K562 (cell line): ENCODE results near the gene NRG3. TPM values are rescaled to one million over a fixed set of nuclear protein-coding genes. Genes with fewer than 3 reads are reported as not detected.

Source experiments
- ATAC-seq: fragments of 200-7000 bp; cut with Tn5 transposase; 3 replicates; pipeline ENCODE4 v1.9.1; 2020; ENCODE audit warnings: moderate library complexity
- BruUV-seq: library from RNA; stranded (reverse); fragments of 400-500 nt; replicated peaks from 2 replicates; lab custom pipeline; 2021; lab: Mats Ljungman, UMichigan
- CTCF ChIA-PET: fragments of 300-600 bp; formaldehyde crosslinking; extraction: SDS; loops from one replicate; lab custom pipeline; 2021; ENCODE audit warnings: low intra/inter-chr PET ratio; lab: Yijun Ruan, JAX
- POLR2A ChIA-PET: fragments of 300-600, 350-650 bp; sonication (Branson Sonifier 250); formaldehyde crosslinking; extraction: SDS; loops from one replicate; lab custom pipeline; 2021; ENCODE audit warnings: antibody characterized with exemption, inconsistent platforms; lab: Yijun Ruan, JAX
- DNase-seq, 4 experiments: peaks; one replicate each; pipeline versions ENCODE4 v3.0.0 to v3.0.0-alpha.2; 2011 to 2018; ENCODE audit warnings: low spot score in 3 of 4, mixed read lengths in 3 of 4; ENCODE audit errors: extremely low read depth in 1 of 4
- FAIRE-seq: peaks from 2 replicates; lab custom pipeline; 2011; peaks lifted over from hg19 to GRCh38; lab: Jason Lieb, UNC
- H2AFZ ChIP-seq: 2 replicates; pipeline ENCODE4 v1.6.0; 2011; ENCODE audit warnings: low read depth, low read length, control low read depth, inconsistent platforms
- H3K27ac ChIP-seq: fragments of 200-600 bp; 3 replicates; pipeline ENCODE4 v1.8.0; 2011; ENCODE audit warnings: low read depth, mild to moderate bottlenecking, control low read depth, inconsistent platforms, low read length, moderate library complexity, mixed read lengths; ENCODE audit errors: extremely low read depth
- H3K27me3 ChIP-seq, 2 experiments: fragments of 300-600 bp in 1 of 2; 2 replicates in 1 of 2; 3 replicates in 1 of 2; pipeline versions ENCODE4 v1.6.0 to v1.8.0; 2011; ENCODE audit warnings: inconsistent platforms in 2 of 2, low read length in 2 of 2, mild to moderate bottlenecking in 1 of 2, mixed read lengths in 1 of 2, moderate library complexity in 1 of 2; ENCODE audit not compliant: control insufficient read depth in 2 of 2, insufficient read depth in 2 of 2
- H3K36me3 ChIP-seq: fragments of 300-600 bp; 3 replicates; pipeline ENCODE4 v1.8.0; 2011; ENCODE audit warnings: mild to moderate bottlenecking, low read length, inconsistent platforms; ENCODE audit not compliant: control insufficient read depth, insufficient read depth
- H3K4me1 ChIP-seq, 2 experiments: fragments of 200-600 bp in 1 of 2; replicated peaks in 1 of 2; 2 replicates in 1 of 2; 3 replicates in 1 of 2; pipeline versions ENCODE4 v1.5.1 to v1.8.0; 2011; ENCODE audit warnings: inconsistent platforms in 2 of 2, low read length in 2 of 2, mild to moderate bottlenecking in 1 of 2, mixed read lengths in 1 of 2, moderate library complexity in 1 of 2; ENCODE audit not compliant: control insufficient read depth in 2 of 2, insufficient read depth in 2 of 2
- H3K4me2 ChIP-seq: 2 replicates; pipeline ENCODE4 v1.6.1; 2011; ENCODE audit warnings: low read length, control low read depth, inconsistent platforms, mixed read lengths; ENCODE audit not compliant: insufficient read depth
- H3K4me3 ChIP-seq: fragments of 200-600 bp; sonication (generic), shearing (Covaris generic); 2 replicates; pipeline ENCODE4 v1.5.1; 2016; ENCODE audit warnings: control low read depth, inconsistent platforms
- H3K79me2 ChIP-seq: fragments of 200-600 bp; 3 replicates; pipeline ENCODE4 v1.8.0; 2011; ENCODE audit warnings: low read length, inconsistent platforms; ENCODE audit not compliant: control insufficient read depth, insufficient read depth
- H3K9ac ChIP-seq, 2 experiments: 2 replicates each; pipeline versions ENCODE4 v1.6.0 to v1.6.1; 2011; ENCODE audit warnings: low read depth in 2 of 2, low read length in 2 of 2, control low read depth in 1 of 2, inconsistent platforms in 1 of 2, mild to moderate bottlenecking in 1 of 2, mixed read lengths in 1 of 2; ENCODE audit not compliant: insufficient read depth in 1 of 2
- H3K9me1 ChIP-seq: one replicate; pipeline ENCODE4 v1.6.0; 2011; ENCODE audit warnings: inconsistent platforms, mild to moderate bottlenecking, low read length, moderate library complexity; ENCODE audit not compliant: control insufficient read depth, insufficient read depth
- H3K9me3 ChIP-seq: replicated peaks from 2 replicates; pipeline ENCODE4 v1.5.1; 2011; ENCODE audit warnings: low read depth, low read length, inconsistent platforms; ENCODE audit not compliant: control insufficient read depth, insufficient read depth
- H4K20me1 ChIP-seq: replicated peaks from 2 replicates; pipeline ENCODE4 v1.6.1; 2011; ENCODE audit warnings: low read length, inconsistent platforms, mixed read lengths; ENCODE audit not compliant: control insufficient read depth, insufficient read depth
- E4F1 ChIP-seq: fragments of 250-450 bp; sonication (Bioruptor Pico); IDR thresholded peaks from 2 replicates; pipeline ENCODE4 v1.5.0; 2021; ENCODE audit warnings: mild to moderate bottlenecking, borderline replicate concordance
- FOXJ2 ChIP-seq: fragments of 200-800 bp; sonication (Bioruptor generic); IDR thresholded peaks from 2 replicates; pipeline ENCODE4 v1.6.1; 2016; ENCODE audit warnings: missing genetic modification characterization, missing compliant biosample characterization
- GTF2A2 ChIP-seq: IDR thresholded peaks from 2 replicates; pipeline ENCODE4 v1.6.1; 2016; ENCODE audit warnings: mild to moderate bottlenecking, missing genetic modification characterization, missing compliant biosample characterization
- GTF2E2 ChIP-seq: fragments of 200-800 bp; sonication (Bioruptor generic); IDR thresholded peaks from 2 replicates; pipeline ENCODE4 v1.6.1; 2016; ENCODE audit warnings: missing genetic modification characterization, missing compliant biosample characterization
- HNRNPH1 ChIP-seq: fragments of 200-400 bp; formaldehyde crosslinking; optimal IDR thresholded peaks from 2 replicates; pipeline ENCODE3; 2017; ENCODE audit warnings: low read depth, mild to moderate bottlenecking, low read length, moderate library complexity
- KAT7 ChIP-seq: sonication (generic); formaldehyde crosslinking; IDR thresholded peaks from 2 replicates; pipeline ENCODE4 v1.8.0; 2022; ENCODE audit warnings: missing genetic modification reagents, mild to moderate bottlenecking, borderline replicate concordance
- KLF13 ChIP-seq: fragments of 450-650 bp; IDR thresholded peaks from 2 replicates; pipeline ENCODE4 v1.6.1; 2016; ENCODE audit warnings: missing genetic modification characterization, low read depth, mild to moderate bottlenecking, missing compliant biosample characterization, moderate library complexity, borderline replicate concordance
- MAZ ChIP-seq, 2 experiments: fragments of 450-650 bp in 1 of 2; sonication (generic) in 1 of 2; formaldehyde crosslinking; IDR thresholded peaks in 1 of 2; conservative IDR thresholded peaks in 1 of 2; 2 replicates each; pipeline versions ENCODE4 v1.4.0 to v1.5.0; 2020; ENCODE audit warnings: mild to moderate bottlenecking in 1 of 2, missing genetic modification reagents in 1 of 2
- NFYB ChIP-seq: IDR thresholded peaks from 2 replicates; pipeline ENCODE4 v1.6.1; 2011; ENCODE audit warnings: mild to moderate bottlenecking, moderate library complexity; ENCODE audit not compliant: insufficient read length; ENCODE audit errors: extremely low read depth
- NR0B1 ChIP-seq: fragments of 450-650 bp; IDR thresholded peaks from one replicate; pipeline ENCODE4 v1.6.1; 2018; ENCODE audit warnings: mild to moderate bottlenecking, moderate library complexity; ENCODE audit not compliant: partially characterized antibody
- NR1H2 ChIP-seq: sonication (generic); formaldehyde crosslinking; IDR thresholded peaks from 2 replicates; pipeline ENCODE4 v1.4.0; 2020; ENCODE audit warnings: mild to moderate bottlenecking, missing genetic modification reagents
- PREB ChIP-seq: sonication (generic); formaldehyde crosslinking; IDR thresholded peaks from 2 replicates; pipeline ENCODE4 v1.8.1; 2023; ENCODE audit warnings: mild to moderate bottlenecking, missing genetic modification reagents
- SAP30 ChIP-seq: fragments of 200-600 bp; sonication (generic); IDR thresholded peaks from 2 replicates; pipeline ENCODE4 v1.6.1; 2012; ENCODE audit warnings: borderline replicate concordance, low read depth, mild to moderate bottlenecking, moderate library complexity, low read length, control low read depth, inconsistent platforms; ENCODE audit not compliant: insufficient read depth, poor library complexity, severe bottlenecking
- U2AF1 ChIP-seq: fragments of 200-400 bp; formaldehyde crosslinking; optimal IDR thresholded peaks from 2 replicates; pipeline ENCODE3; 2017; ENCODE audit warnings: mild to moderate bottlenecking, low read depth, low read length, moderate library complexity
- ZC3H11A ChIP-seq: IDR thresholded peaks from 2 replicates; pipeline ENCODE4 v1.6.1; 2012; ENCODE audit warnings: low read depth, low read length, improper control_type of control experiment
- ZKSCAN1 ChIP-seq: fragments of 150-350 bp; IDR thresholded peaks from 2 replicates; pipeline ENCODE4 v1.6.1; 2016; ENCODE audit warnings: low read depth, low read length
- ZNF143 ChIP-seq: sonication (generic); formaldehyde crosslinking; IDR thresholded peaks from 2 replicates; pipeline ENCODE4 v1.9.0; 2022; ENCODE audit warnings: mild to moderate bottlenecking, missing genetic modification reagents
- ZNF354B ChIP-seq: fragments of 250-450 bp; sonication (Bioruptor Pico); IDR thresholded peaks from 2 replicates; pipeline ENCODE4 v1.4.0; 2020
- ZNF551 ChIP-seq: fragments of 250-450 bp; sonication (Bioruptor Pico); IDR thresholded peaks from 2 replicates; pipeline ENCODE4 v1.5.0; 2021; ENCODE audit warnings: mild to moderate bottlenecking, moderate library complexity
- WGBS: fragments of 100-300 bp; shearing (Covaris generic); methylation state at CpG from one replicate; pipeline ENCODE4 v1.1.6; 2016; ENCODE audit warnings: low coverage, mixed read lengths; ENCODE audit not compliant: insufficient coverage; ENCODE audit errors: missing lambda C conversion rate; 5-methylcytosine and 5-hydroxymethylcytosine counted together
- in situ Hi-C: fragments of 300-500 bp; cut with MboI; formaldehyde crosslinking; loops from 4 replicates; pipeline ENCODE4 v1.15.0; 2018; ENCODE audit warnings: inconsistent platforms, mixed read lengths
- intact Hi-C: fragments of 100-400 bp; cut with micrococcal nuclease; formaldehyde crosslinking; loops from 2 replicates; pipeline ENCODE4 v1.14.2; 2022
- polyA plus RNA-seq, 8 experiments: library from polyadenylated mRNA; depleted of rRNA in 4 of 8; stranded (reverse) in 5 of 8; unstranded in 3 of 8; fragments of >200 nt; fragmentation: Nextera tagmentation in 2 of 8; fragmentation: Illumina TruSeq in 1 of 8; extraction: Ambion mirVana in 2 of 8; extraction: Trizol in 1 of 8; gene quantifications; 2 replicates each; pipeline versions ENCODE4 v1.2.1 to v1.2.3, GENCODE V29; 2011 to 2014; ENCODE audit warnings: inconsistent platforms in 1 of 8, missing spikeins in 1 of 8
- total RNA-seq, 7 experiments: library from RNA; depleted of rRNA in 6 of 7; stranded (reverse); fragments of >200 nt in 6 of 7; fragmentation: Illumina TruSeq in 2 of 7; extraction: Trizol in 2 of 7; gene quantifications; 2 replicates each; pipeline versions ENCODE4 v1.2.1 to v1.2.3, GENCODE V29; 2011 to 2021; ENCODE audit warnings: low replicate concordance in 1 of 7

The NRG3 gene
- total and polyA plus RNA-seq, 9 of the 15 experiments (the other 6 are each of a cell fraction or from before 2014, with no cell fraction given) = not detected

- Histone ChIP-seq H3K4me3 (no peak overlapping the region), H2AFZ (no peak overlapping the region), H4K20me1 (no peaks in the 10 kb centered on the region), H3K9me3 (no peaks in the 10 kb centered on the region), H3K36me3 (no peaks in the 10 kb centered on the region), H3K9me1 (no peaks in the 10 kb centered on the region), H3K9ac (no peak overlapping the region), H3K79me2 (no peaks in the 10 kb centered on the region), H3K4me2 (no peak overlapping the region), H3K4me1 (no peaks in the 10 kb centered on the region), H3K27ac (no peak overlapping the region), H3K27me3 (no peaks in the 10 kb centered on the region)
- in situ Hi-C loops = no loop called here
- no TSS peak for BruUV-seq
- no peak for DNase-seq
- no peak for ATAC-seq
- intact Hi-C loops = no loop called here
- CTCF ChIA-PET = no interaction called here
- POLR2A ChIA-PET = interaction anchor here (0.7 kb wide), 1 partner anchor 1393 kb away, joined by 5 read pairs; no protein-coding TSS in a partner anchor
- WGBS = 0% methylated on average over 8 of the region's 8 CpGs
- no peak for FAIRE-seq
- TF ChIP-seq MAZ (CRISPR knock-in tag; conservative IDR thresholded peaks at IDR 0.05 in 1 of 2, IDR thresholded peaks at IDR 0.05 in 1 of 2) (no peak), KAT7 (CRISPR knock-in tag) (no peak), NFYB (no peak), NR1H2 (CRISPR knock-in tag) (no peak), NR0B1 (no peak), ZNF551 (CRISPR knock-in tag) (no peak), ZNF354B (CRISPR knock-in tag) (no peak), ZC3H11A (no peak), U2AF1 (no peak), ZNF143 (CRISPR knock-in tag) (no peak), PREB (CRISPR knock-in tag) (no peak), ZKSCAN1 (no peak), SAP30 (no peak), GTF2E2 (tag) (no peak), GTF2A2 (no peak), HNRNPH1 (no peak), E4F1 (no peak), KLF13 (tag) (no peak), FOXJ2 (no peak)
These were observed 863.6 kb downstream of the NRG3 start for GRCh38 chr10:82738592-82738991.
